Measurements from ENCODE around the gene GABRE.

Gene GABRE

GRCh38 chrX:151970661-151971060 lies 3.8 kb downstream of the GABRE start:
- no peak for TF ChIP-seq CTCF (IDR thresholded peaks at IDR 0.05; ENCODE audit: extremely low read depth, missing control alignments)
- no peak for DNase-seq (ENCODE audit: low spot score)

GRCh38 chrX:151970027-151970426 lies 4.4 kb downstream of the GABRE start:
- DNase-seq (ENCODE audit: low spot score) = no peak
- no peak for TF ChIP-seq CTCF (IDR thresholded peaks at IDR 0.05; ENCODE audit: extremely low read depth, missing control alignments)

- no peak for TF ChIP-seq CTCF (IDR thresholded peaks at IDR 0.05; ENCODE audit: extremely low read depth, missing control alignments)
- no peak for DNase-seq (ENCODE audit: low spot score)
These were observed 8.2 kb downstream of the GABRE start for GRCh38 chrX:151966236-151966635.

- no peak for DNase-seq (ENCODE audit: low spot score)
- TF ChIP-seq CTCF (IDR thresholded peaks at IDR 0.05; ENCODE audit: extremely low read depth, missing control alignments) = no peak
These were observed 12.4 kb downstream of the GABRE start for GRCh38 chrX:151962034-151962433.

- DNase-seq (ENCODE audit: low spot score) = no peak
- no peak for TF ChIP-seq CTCF (IDR thresholded peaks at IDR 0.05; ENCODE audit: extremely low read depth, missing control alignments)
These were observed 16.4 kb downstream of the GABRE start for GRCh38 chrX:151958101-151958500.

GRCh38 chrX:151954730-151955129 lies 19.7 kb downstream of the GABRE start:
- no peak for TF ChIP-seq CTCF (IDR thresholded peaks at IDR 0.05; ENCODE audit: extremely low read depth, missing control alignments)
- no peak for DNase-seq (ENCODE audit: low spot score)

GRCh38 chrX:151938172-151938571 lies 36.3 kb downstream of the GABRE start:
- TF ChIP-seq CTCF (IDR thresholded peaks at IDR 0.05; ENCODE audit: extremely low read depth, missing control alignments) = no peak

More at GRCh38 chrX:151938172-151938571, 36.3 kb downstream of the GABRE start:
- no peak for DNase-seq (ENCODE audit: low spot score)

Data from GM20000 (cell line).